Activated T-cell treated with anti-CD3 and anti-CD28 coated beads for 4 hours (primary cell): ENCODE data around the gene UBE2E1.
A peak's percentile ranks its signal among the peaks of the same experiment; 100 is the strongest.
"Not testable (repeated sequence)": the region's sequence is repeated elsewhere in the genome, so short reads cannot be mapped to it uniquely, and the experiment has no call there.

ENCODE experiments used
- DNase-seq: peaks from one replicate; pipeline ENCODE4 v3.0.0-alpha.2; 2020

The UBE2E1 gene

GRCh38 chr3:23884481-23884880 lies 78.7 kb downstream of the UBE2E1 start:
- no peak for DNase-seq

- no peak for DNase-seq
Observed at GRCh38 chr3:23885210-23885609, 79.5 kb downstream of the UBE2E1 start.

GRCh38 chr3:23886311-23886710 lies 80.6 kb downstream of the UBE2E1 start:
- no peak for DNase-seq

GRCh38 chr3:23888617-23889228 lies 83.0 kb downstream of the UBE2E1 start:
- no peak for DNase-seq

GRCh38 chr3:23889386-23889785 lies 83.6 kb downstream of the UBE2E1 start:
- DNase-seq = no peak

- no peak for DNase-seq
Observed at GRCh38 chr3:23889950-23890349, 84.2 kb downstream of the UBE2E1 start.

GRCh38 chr3:23894254-23895061 lies 88.7 kb downstream of the UBE2E1 start:
- no peak for DNase-seq

GRCh38 chr3:23895181-23895580 lies 89.4 kb downstream of the UBE2E1 start:
- no peak for DNase-seq

- DNase-seq = no peak
Observed at GRCh38 chr3:23900744-23901143, 95.0 kb downstream of the UBE2E1 start.

GRCh38 chr3:23904545-23904944 lies 98.8 kb downstream of the UBE2E1 start:
- DNase-seq = no peak

- DNase-seq = no peak
Observed at GRCh38 chr3:23909341-23909740, 103.6 kb downstream of the UBE2E1 start.

- no peak for DNase-seq
Observed at GRCh38 chr3:23911397-23911796, 105.6 kb downstream of the UBE2E1 start.

GRCh38 chr3:23912335-23912734 lies 106.6 kb downstream of the UBE2E1 start:
- not testable (repeated sequence) for DNase-seq

GRCh38 chr3:23913182-23913581 lies 107.4 kb downstream of the UBE2E1 start:
- DNase-seq = no peak

- no peak for DNase-seq
Observed at GRCh38 chr3:23913873-23914743, 108.4 kb downstream of the UBE2E1 start.

GRCh38 chr3:23915537-23916108 lies 109.9 kb downstream of the UBE2E1 start:
- DNase-seq = no peak

- DNase-seq = no peak
Observed at GRCh38 chr3:23916152-23916885, 110.6 kb downstream of the UBE2E1 start.

GRCh38 chr3:23916886-23917678 lies 111.3 kb downstream of the UBE2E1 start, which contains the start of the genes NKIRAS1 and RPL15:
Gene NKIRAS1, minus strand, starts transcription at chr3:23916990. Its CDS starts 6,086 bp downstream, at chr3:23910904.
Gene RPL15, plus strand, starts transcription at chr3:23917132. Its CDS starts 728 bp downstream, at chr3:23917860.
- peak; percentile 96 for DNase-seq

- peak; percentile 71 for DNase-seq
Observed at GRCh38 chr3:23917679-23918303, 112.0 kb downstream of the UBE2E1 start.

GRCh38 chr3:23918331-23918730 lies 112.6 kb downstream of the UBE2E1 start:
- not testable (repeated sequence) for DNase-seq

- DNase-seq = no peak
Observed at GRCh38 chr3:23919628-23920027, 113.9 kb downstream of the UBE2E1 start.
